ENCODE data around the gene SMAD9.

DNA sequence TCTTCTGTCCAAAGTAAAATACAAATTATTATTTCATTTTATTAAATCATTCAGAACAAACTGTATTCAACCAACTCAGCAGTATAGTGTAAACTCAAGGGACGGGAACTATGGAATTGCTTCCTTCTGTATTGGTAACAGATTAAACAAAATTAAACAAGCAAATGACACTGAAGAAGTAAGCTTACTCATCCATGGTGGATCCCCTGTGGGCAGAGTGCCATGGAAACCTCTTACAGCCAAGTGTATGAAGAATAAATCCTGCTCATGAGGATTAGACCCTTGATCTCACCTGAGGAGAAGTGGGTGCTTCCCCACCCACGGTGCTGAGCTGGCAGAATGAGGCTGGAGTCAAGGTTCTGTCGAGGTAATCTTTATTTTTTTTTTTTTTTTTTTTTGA lies 119.0 kb downstream of the SMAD9 start:
- TF ChIP-seq, protein P1, sequence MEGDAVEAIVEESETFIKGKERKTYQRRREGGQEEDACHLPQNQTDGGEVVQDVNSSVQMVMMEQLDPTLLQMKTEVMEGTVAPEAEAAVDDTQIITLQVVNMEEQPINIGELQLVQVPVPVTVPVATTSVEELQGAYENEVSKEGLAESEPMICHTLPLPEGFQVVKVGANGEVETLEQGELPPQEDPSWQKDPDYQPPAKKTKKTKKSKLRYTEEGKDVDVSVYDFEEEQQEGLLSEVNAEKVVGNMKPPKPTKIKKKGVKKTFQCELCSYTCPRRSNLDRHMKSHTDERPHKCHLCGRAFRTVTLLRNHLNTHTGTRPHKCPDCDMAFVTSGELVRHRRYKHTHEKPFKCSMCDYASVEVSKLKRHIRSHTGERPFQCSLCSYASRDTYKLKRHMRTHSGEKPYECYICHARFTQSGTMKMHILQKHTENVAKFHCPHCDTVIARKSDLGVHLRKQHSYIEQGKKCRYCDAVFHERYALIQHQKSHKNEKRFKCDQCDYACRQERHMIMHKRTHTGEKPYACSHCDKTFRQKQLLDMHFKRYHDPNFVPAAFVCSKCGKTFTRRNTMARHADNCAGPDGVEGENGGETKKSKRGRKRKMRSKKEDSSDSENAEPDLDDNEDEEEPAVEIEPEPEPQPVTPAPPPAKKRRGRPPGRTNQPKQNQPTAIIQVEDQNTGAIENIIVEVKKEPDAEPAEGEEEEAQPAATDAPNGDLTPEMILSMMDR (IDR thresholded peaks at IDR 0.05; ENCODE audit: insufficient read depth, low read length, poor library complexity, severe bottlenecking): no peak
- TF ChIP-seq EZH2phosphoT487 (conservative IDR thresholded peaks at IDR 0.05; ENCODE audit: low read length): no peak

All from SU-DHL-6 (cell line).